Measurements from ENCODE around the gene CPE.
"Not testable (repeated sequence)": the region's sequence is repeated elsewhere in the genome, so short reads cannot be mapped to it uniquely, and the experiment has no call there.

Gene CPE

GRCh38 chr4:165378745-165379677, at the start of gene CPE:
Gene CPE, plus strand, starts transcription at chr4:165379008. Its CDS starts 214 bp downstream, at chr4:165379222.
- DNase-seq = peak; percentile 93

- DNase-seq = no peak
Measured at GRCh38 chr4:165330071-165330470, 48.7 kb upstream of the CPE start.

DNA sequence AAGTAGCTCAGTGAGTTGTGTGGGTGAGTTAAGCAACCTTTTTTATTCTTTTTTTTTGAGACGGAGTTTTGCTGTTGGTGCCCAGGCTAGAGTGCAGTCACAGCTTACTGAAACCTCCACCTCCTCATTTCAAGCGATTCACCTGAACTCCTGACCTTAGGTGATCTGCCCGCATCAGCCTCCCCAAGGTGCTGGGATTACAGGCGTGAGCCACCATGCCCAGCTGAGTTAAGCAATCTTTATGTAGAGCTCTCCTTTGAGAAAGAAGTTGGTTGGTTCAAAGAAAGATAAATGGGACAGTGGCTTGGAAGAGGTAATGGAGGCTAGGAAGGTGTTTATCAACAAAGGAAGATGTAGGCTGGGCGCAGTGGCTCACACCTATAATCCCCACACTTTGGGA, 48.1 kb upstream of the CPE start:
- no peak for DNase-seq

- peak; percentile 30 for DNase-seq
Measured at GRCh38 chr4:165331359-165331758, 47.4 kb upstream of the CPE start.

DNA sequence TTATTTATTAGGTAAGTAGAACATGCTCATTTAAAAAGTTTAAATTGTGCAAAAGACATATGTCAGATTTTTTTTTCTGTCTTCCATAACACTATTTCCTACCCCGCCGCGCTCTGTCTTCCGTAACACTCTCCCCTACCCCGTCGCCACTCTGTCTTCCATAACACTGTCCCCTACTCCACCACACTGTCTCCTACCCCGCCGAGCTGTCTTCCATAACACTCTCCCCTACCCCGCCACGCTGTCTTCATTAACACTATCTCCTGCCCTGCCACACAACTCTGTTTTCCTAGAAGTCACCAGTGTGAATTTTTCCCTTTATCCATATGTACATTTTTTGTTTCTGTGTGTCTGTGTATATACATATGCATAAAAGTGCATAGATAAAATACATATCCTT, 47.0 kb upstream of the CPE start:
- no peak for DNase-seq

DNA sequence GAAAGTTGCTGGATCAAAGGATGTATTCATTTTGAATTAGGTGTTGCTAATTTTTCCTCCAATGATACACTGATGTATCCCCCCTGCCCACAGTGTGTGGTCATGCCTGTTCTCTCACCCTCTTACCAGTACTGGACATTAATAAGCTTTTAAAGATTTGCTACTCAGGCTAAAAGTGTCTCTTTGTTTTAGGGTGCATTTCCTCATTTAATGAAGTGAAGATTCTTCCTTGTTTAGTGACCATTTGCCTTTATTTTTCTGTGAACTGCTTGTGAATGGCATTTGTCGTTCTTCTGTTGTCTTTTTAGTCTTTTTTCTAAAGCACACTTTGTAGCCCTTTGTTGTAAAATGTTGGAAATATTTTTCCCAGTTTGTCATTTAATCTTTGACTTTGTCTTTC, 46.3 kb upstream of the CPE start:
- DNase-seq = no peak

DNA sequence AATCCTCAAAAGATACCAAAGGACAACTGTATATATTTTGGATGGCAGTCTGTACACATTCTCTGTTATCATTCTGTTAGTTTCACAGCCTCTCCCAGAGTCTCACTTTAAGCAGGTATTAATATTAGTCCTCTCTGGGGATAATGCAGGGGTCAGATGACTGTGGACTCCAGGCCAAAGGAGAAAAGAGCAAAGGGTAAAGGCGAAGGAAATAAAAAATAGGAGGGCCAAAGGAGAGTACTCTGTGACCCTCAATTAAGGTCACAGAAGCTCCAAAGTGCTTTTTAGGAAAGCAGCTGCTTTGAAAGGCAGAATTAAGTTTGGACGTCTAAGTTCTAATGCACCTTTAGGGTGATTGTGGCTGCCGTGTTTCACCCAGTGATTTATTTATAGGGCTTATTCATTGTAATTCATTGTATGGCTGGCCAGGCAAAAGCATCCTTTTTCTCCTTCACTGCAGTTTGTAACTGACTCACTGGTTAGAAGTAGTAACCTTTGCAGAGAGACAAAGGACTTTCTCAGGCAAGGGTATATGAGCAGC, 43.6 kb upstream of the CPE start:
- DNase-seq = no peak

GRCh38 chr4:165336743-165337142, 42.1 kb upstream of the CPE start:
- DNase-seq = no peak

DNA sequence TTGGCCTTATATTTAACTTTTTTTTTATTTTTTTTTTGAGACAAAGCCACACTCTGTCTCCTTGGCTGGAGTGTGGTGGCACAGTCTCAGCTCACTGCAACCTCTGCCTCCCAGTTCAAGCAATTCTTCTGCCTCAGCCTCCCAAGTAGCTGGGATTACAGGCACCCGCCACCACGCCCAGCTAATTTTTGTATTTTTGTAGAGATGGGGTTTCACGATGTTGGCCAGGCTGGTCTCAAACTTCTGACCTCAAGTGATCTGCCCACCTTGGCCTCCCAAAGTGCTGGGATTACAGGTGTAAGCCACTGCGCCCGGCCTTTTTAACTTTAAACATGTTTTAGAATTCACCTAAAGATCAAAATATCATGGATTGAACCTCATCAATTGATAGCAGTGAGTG, 36.5 kb upstream of the CPE start:
- not testable (repeated sequence) for DNase-seq

DNA sequence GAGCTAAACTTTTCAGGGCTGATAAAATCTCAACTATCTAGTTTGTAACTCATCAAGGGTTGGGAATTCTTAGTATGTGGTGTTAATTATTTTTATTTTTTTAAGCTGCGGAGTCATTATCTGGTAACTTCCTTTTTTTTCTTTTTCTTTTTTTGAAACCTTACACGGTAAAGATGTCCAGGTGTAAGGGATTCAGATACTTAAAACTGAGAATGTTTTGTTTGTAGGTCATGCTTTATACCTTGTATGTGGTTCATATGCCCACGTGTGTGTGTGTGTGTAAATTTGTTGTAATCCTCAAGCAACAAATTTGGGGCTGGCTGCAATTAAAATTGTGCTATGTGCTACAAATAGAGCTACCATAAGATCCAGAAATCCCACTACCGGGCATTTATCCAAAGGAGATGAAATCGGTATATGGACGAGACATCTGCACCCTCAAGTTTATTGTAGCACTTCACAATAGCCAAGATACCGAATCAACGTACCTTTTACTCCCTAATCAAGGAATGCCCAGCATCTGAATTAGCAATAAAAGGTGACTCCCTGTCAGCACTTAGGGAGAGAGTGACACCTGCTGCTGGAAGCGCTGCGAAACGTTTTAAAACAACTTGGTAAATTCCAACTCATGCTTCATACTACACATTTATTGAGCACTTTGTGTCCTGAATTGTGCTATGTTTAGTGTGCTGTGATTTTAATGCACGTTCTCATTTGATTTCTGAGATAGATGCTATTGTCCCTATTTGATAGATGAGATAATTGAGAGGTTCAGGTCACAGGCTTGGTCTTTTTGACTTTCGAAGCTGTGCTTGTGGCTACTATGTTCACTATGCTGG, 35.2 kb upstream of the CPE start:
- DNase-seq = peak; percentile 28

- peak; percentile 7 for DNase-seq
Measured at GRCh38 chr4:165345666-165346417, 33.0 kb upstream of the CPE start.

- DNase-seq = no peak
Measured at GRCh38 chr4:165347647-165348569, 30.9 kb upstream of the CPE start.

DNA sequence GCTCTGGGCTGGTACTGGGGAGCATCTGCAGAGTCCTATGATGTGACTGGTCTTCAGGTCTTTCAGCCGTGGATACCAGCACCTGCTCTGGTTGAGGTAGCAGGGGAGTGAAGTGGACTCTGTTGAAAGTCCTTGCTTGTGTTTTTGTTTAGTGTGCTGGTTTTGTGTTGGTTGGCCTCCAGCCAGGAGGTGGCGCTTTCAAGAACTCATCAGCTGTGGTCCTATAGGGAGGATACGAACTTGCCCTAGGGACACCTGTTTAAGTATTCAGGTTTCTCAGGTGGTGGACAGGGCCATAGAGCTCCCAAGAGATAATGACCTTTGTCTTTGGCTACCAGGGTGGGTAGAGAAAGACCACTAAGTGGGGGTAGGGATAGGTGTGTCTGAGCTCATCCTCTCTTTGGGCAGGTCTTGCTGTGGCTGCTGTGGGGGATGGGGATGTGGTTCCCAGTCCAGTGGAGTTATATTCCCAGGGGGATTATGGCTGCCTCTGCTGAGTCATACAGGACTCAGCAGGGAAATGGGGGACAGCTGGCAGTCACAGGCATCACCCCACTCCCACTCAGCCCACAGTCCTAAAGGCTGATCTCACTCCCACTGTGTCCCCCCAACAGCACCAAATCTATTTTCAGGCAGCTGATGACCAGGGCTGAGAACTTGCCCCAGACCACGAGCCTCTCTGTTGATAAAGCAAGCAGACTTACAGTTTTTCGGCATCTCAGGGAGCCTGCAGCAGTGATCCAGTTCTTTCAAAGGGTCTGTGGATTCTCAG, 27.3 kb upstream of the CPE start:
- DNase-seq = peak; percentile 27

GRCh38 chr4:165355900-165356300, 22.9 kb upstream of the CPE start:
- DNase-seq = peak; percentile 69

- DNase-seq = no peak
Measured at GRCh38 chr4:165359506-165359905, 19.3 kb upstream of the CPE start.

GRCh38 chr4:165360041-165360695, 18.6 kb upstream of the CPE start:
- DNase-seq = no peak

GRCh38 chr4:165360985-165361670, 17.7 kb upstream of the CPE start:
- no peak for DNase-seq

DNA sequence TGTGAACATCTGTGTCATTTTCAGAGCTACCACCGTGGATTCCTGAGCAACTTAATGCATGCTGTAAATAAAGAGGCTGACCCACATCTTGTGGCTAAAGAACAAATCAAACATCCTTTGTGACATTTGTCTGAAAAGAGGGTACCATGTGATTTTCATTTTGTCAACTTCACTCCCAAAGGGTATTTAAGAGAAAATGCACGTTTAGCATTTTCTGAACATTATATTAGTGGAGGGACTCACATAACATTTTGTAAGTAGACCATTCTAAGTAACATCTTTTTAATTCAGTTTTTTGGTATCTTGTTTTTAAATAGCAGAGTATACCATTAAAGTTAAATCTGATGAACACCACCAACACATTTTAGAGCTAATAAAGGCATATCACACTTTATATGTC, 17.0 kb upstream of the CPE start:
- DNase-seq = no peak

DNA sequence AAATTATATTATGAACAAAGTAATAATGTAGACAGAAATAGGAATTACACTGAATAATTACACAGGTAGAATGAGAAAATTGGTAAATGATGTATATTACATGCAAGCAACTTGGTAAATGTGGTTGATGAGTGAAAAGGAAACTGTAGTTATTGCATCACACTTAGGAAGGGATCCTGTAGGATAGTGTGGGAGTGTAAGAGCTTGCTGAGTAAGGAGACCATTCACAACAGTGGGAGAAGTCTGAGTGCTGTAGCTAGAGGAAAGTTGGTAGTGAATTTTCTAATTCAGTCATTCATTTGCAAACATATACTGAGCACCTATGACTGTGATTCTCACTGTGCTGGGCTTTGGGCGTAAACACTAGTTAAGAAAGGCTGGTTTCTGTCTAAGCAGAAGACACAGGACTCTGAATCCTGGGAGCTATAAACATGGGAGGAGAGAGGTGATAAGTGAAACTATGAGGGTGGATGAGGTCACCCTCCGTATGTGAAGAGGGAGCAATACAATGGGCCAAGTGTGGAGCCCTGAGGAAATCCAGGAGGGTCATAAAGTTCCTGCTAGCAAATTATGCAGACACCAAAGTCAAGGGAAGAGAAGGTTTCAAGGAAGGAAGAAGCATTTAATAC, 14.2 kb upstream of the CPE start:
- DNase-seq = peak; percentile 45
